ENCODE results near the gene REEP3. TPM values are rescaled to one million over a fixed set of nuclear protein-coding genes. Genes with fewer than 3 reads are reported as not detected.

The REEP3 gene
- total RNA-seq, 1 donor from 2014 or later: 17.9 TPM

- DNase-seq (ENCODE audit: low spot score in 2 of 2): no peak
- no peak for FAIRE-seq
Observed at GRCh38 chr10:63504145-63504881, 16.9 kb upstream of the REEP3 start.

- no peak for FAIRE-seq
- DNase-seq (ENCODE audit: low spot score in 2 of 2): no peak
Observed at GRCh38 chr10:63505562-63505961, 15.6 kb upstream of the REEP3 start.

- no peak for FAIRE-seq
Observed at GRCh38 chr10:63506554-63506953, 14.6 kb upstream of the REEP3 start.

GRCh38 chr10:63515002-63515763, 6.0 kb upstream of the REEP3 start:
- FAIRE-seq (no peak), DNase-seq (ENCODE audit: low spot score in 2 of 2) (no peak)

More at GRCh38 chr10:63506554-63506953, 14.6 kb upstream of the REEP3 start:
- DNase-seq (ENCODE audit: low spot score in 2 of 2): no peak

- no peak for FAIRE-seq
- DNase-seq (ENCODE audit: low spot score in 2 of 2): no peak
Observed at GRCh38 chr10:63516207-63516606, 5.0 kb upstream of the REEP3 start.

GRCh38 chr10:63518690-63519288, 2.4 kb upstream of the REEP3 start:
- DNase-seq (ENCODE audit: low spot score in 2 of 2) (no peak), FAIRE-seq (no peak)

GRCh38 chr10:63521416-63522276, 445 bp downstream of the REEP3 start:
- DNase-seq (ENCODE audit: low spot score in 2 of 2) (peak; percentile 67 to 81), FAIRE-seq (no peak)

GRCh38 chr10:63522277-63522687, 1.1 kb downstream of the REEP3 start:
- FAIRE-seq (no peak), DNase-seq (ENCODE audit: low spot score in 2 of 2) (peak in 1 of 2 donors; percentile 20)

GRCh38 chr10:63522995-63523394, 1.8 kb downstream of the REEP3 start:
- FAIRE-seq (no peak), DNase-seq (ENCODE audit: low spot score in 2 of 2) (no peak)

- no peak for DNase-seq (ENCODE audit: low spot score in 2 of 2)
- no peak for FAIRE-seq
Observed at GRCh38 chr10:63525021-63525420, 3.8 kb downstream of the REEP3 start.

GRCh38 chr10:63527401-63527800, 6.2 kb downstream of the REEP3 start:
- FAIRE-seq (no peak), DNase-seq (ENCODE audit: low spot score in 2 of 2) (no peak)

GRCh38 chr10:63528084-63528744, 7.0 kb downstream of the REEP3 start:
- DNase-seq (ENCODE audit: low spot score in 2 of 2) (no peak), FAIRE-seq (no peak)

GRCh38 chr10:63530409-63530808, 9.2 kb downstream of the REEP3 start:
- DNase-seq (ENCODE audit: low spot score in 2 of 2): no peak
- FAIRE-seq: peak; percentile 17

GRCh38 chr10:63534723-63535122, 13.5 kb downstream of the REEP3 start:
- no peak for FAIRE-seq

GRCh38 chr10:63536698-63537097, 15.5 kb downstream of the REEP3 start:
- no peak for FAIRE-seq
- DNase-seq (ENCODE audit: low spot score in 2 of 2): no peak

More at GRCh38 chr10:63534723-63535122, 13.5 kb downstream of the REEP3 start:
- DNase-seq (ENCODE audit: low spot score in 2 of 2): no peak

- FAIRE-seq (no peak), DNase-seq (ENCODE audit: low spot score in 2 of 2) (no peak)
Observed at GRCh38 chr10:63537536-63537935, 16.3 kb downstream of the REEP3 start.

GRCh38 chr10:63539377-63539776, 18.2 kb downstream of the REEP3 start:
- FAIRE-seq: no peak
- no peak for DNase-seq (ENCODE audit: low spot score in 2 of 2)

- DNase-seq (ENCODE audit: low spot score in 2 of 2) (no peak), FAIRE-seq (no peak)
Observed at GRCh38 chr10:63539994-63540393, 18.8 kb downstream of the REEP3 start.

GRCh38 chr10:63542835-63543575, 21.8 kb downstream of the REEP3 start:
- no peak for DNase-seq (ENCODE audit: low spot score in 2 of 2)
- FAIRE-seq: no peak

All from frontal cortex (tissue), 4 donors.